GM10266 (cell line): ENCODE results near the gene SH3TC1.

ENCODE experiments used
- DNase-seq: peaks from one replicate; pipeline ENCODE4 v3.0.0; 2012; ENCODE audit errors: extremely low spot score
- CTCF ChIP-seq: IDR thresholded peaks from 2 replicates; pipeline ENCODE4 v1.5.1; 2012; ENCODE audit warnings: mild to moderate bottlenecking, low read depth; ENCODE audit not compliant: control insufficient read depth, insufficient read depth; ENCODE audit errors: missing control alignments

SH3TC1 gene

GRCh38 chr4:8198906-8199593, at the start of gene SH3TC1:
Gene SH3TC1 (plus strand): TSS chr4:8199290. CDS start chr4:8205195, 5,905 bp downstream.
- no peak for TF ChIP-seq CTCF
- peak; percentile 86 for DNase-seq

- no peak for TF ChIP-seq CTCF
- no peak for DNase-seq
Measured at GRCh38 chr4:8149664-8150063, 49.4 kb upstream of the SH3TC1 start.

GRCh38 chr4:8150152-8151090, 48.7 kb upstream of the SH3TC1 start:
- DNase-seq = no peak
- TF ChIP-seq CTCF = no peak

GRCh38 chr4:8151165-8151650, 47.9 kb upstream of the SH3TC1 start:
- no peak for DNase-seq
- no peak for TF ChIP-seq CTCF

- DNase-seq = no peak
- TF ChIP-seq CTCF = no peak
Measured at GRCh38 chr4:8152090-8152864, 46.8 kb upstream of the SH3TC1 start.

GRCh38 chr4:8152865-8153257, 46.2 kb upstream of the SH3TC1 start:
- no peak for DNase-seq
- no peak for TF ChIP-seq CTCF
